Measurements from ENCODE around the gene FOXN3.

FOXN3 gene

GRCh38 chr14:89386212-89386886 lies 30.7 kb downstream of the FOXN3 start:
- no peak for DNase-seq

GRCh38 chr14:89384636-89385035 lies 32.4 kb downstream of the FOXN3 start:
- DNase-seq: no peak

- no peak for DNase-seq
Measured at GRCh38 chr14:89384023-89384422, 33.0 kb downstream of the FOXN3 start.

GRCh38 chr14:89382901-89383845 lies 33.9 kb downstream of the FOXN3 start:
- peak in 1 of 58 donors; percentile 5 for DNase-seq

GRCh38 chr14:89382487-89382886 lies 34.5 kb downstream of the FOXN3 start:
- DNase-seq: no peak

- no peak for DNase-seq
Measured at GRCh38 chr14:89379891-89380820, 36.9 kb downstream of the FOXN3 start.

- DNase-seq: no peak
Measured at GRCh38 chr14:89379006-89379405, 38.0 kb downstream of the FOXN3 start.

GRCh38 chr14:89378119-89378518 lies 38.9 kb downstream of the FOXN3 start:
- DNase-seq: peak in 3 of 58 donors; percentile 7 to 15 (median 10)

GRCh38 chr14:89377544-89377943 lies 39.5 kb downstream of the FOXN3 start:
- no peak for DNase-seq

GRCh38 chr14:89374908-89375307 lies 42.1 kb downstream of the FOXN3 start:
- no peak for DNase-seq

- DNase-seq: no peak
Measured at GRCh38 chr14:89373185-89373584, 43.8 kb downstream of the FOXN3 start.

- DNase-seq: no peak
Measured at GRCh38 chr14:89372512-89372883, 44.5 kb downstream of the FOXN3 start.

- DNase-seq: no peak
Measured at GRCh38 chr14:89371585-89372511, 45.2 kb downstream of the FOXN3 start.

GRCh38 chr14:89370781-89371180 lies 46.3 kb downstream of the FOXN3 start:
- no peak for DNase-seq

GRCh38 chr14:89370381-89370780 lies 46.7 kb downstream of the FOXN3 start:
- peak in 1 of 58 donors; percentile 25 for DNase-seq

- DNase-seq: no peak
Measured at GRCh38 chr14:89369656-89370055, 47.4 kb downstream of the FOXN3 start.

- DNase-seq: no peak
Measured at GRCh38 chr14:89368490-89369477, 48.2 kb downstream of the FOXN3 start.

GRCh38 chr14:89367779-89368120 lies 49.3 kb downstream of the FOXN3 start:
- DNase-seq: no peak
